Measurements from ENCODE around the gene PITPNC1. TPM values are rescaled to one million over a fixed set of nuclear protein-coding genes. Genes with fewer than 3 reads are reported as not detected.

Gene PITPNC1
- total RNA-seq, 1 donor from 2014 or later: 8.1 TPM

- intact Hi-C loops (cut with DNase I): no loop called here
- H3K4me3 ChIP-seq: no peak overlapping the region
- no peaks in the 10 kb centered on the region for H3K27me3 ChIP-seq
- no peaks in the 10 kb centered on the region for H3K36me3 ChIP-seq
- no peaks in the 10 kb centered on the region for H3K9me3 ChIP-seq
- no peak overlapping the region for H3K27ac ChIP-seq
- DNase-seq (ENCODE audit: extremely low spot score in 2 of 2): no peak
- H3K4me1 ChIP-seq: no peaks in the 10 kb centered on the region
- TF ChIP-seq POLR2AphosphoS5 (IDR thresholded peaks at IDR 0.05; ENCODE audit: insufficient read depth in 1 of 2, low read depth in 1 of 2): no peak
- TF ChIP-seq POLR2A (IDR thresholded peaks at IDR 0.05): no peak
- no peak for TF ChIP-seq CTCF (IDR thresholded peaks at IDR 0.05)
Observed at GRCh38 chr17:67585077-67585602, 208.1 kb downstream of the PITPNC1 start.

GRCh38 chr17:67588326-67588725 is 211.2 kb downstream of the PITPNC1 start:
- no peaks in the 10 kb centered on the region for H3K9me3 ChIP-seq

GRCh38 chr17:67594115-67594880 is 217.2 kb downstream of the PITPNC1 start:
- no peaks in the 10 kb centered on the region for H3K36me3 ChIP-seq
- TF ChIP-seq CTCF (IDR thresholded peaks at IDR 0.05): no peak
- no peak for TF ChIP-seq POLR2A (IDR thresholded peaks at IDR 0.05)
- TF ChIP-seq POLR2AphosphoS5 (IDR thresholded peaks at IDR 0.05; ENCODE audit: insufficient read depth in 1 of 2, low read depth in 1 of 2): no peak
- no peak for DNase-seq (ENCODE audit: extremely low spot score in 2 of 2)
- no peaks in the 10 kb centered on the region for H3K27me3 ChIP-seq
- no peak overlapping the region for H3K27ac ChIP-seq
- no peak overlapping the region for H3K4me3 ChIP-seq
- no peaks in the 10 kb centered on the region for H3K9me3 ChIP-seq
- no peaks in the 10 kb centered on the region for H3K4me1 ChIP-seq
- intact Hi-C loops (cut with DNase I): no loop called here

More at GRCh38 chr17:67588326-67588725, 211.2 kb downstream of the PITPNC1 start:
- Histone ChIP-seq H3K36me3 (no peaks in the 10 kb centered on the region), H3K27ac (no peak overlapping the region), H3K27me3 (no peaks in the 10 kb centered on the region), H3K4me1 (no peaks in the 10 kb centered on the region), H3K4me3 (no peak overlapping the region)
- TF ChIP-seq POLR2AphosphoS5 (IDR thresholded peaks at IDR 0.05; ENCODE audit: insufficient read depth in 1 of 2, low read depth in 1 of 2) (no peak), POLR2A (IDR thresholded peaks at IDR 0.05) (no peak), CTCF (IDR thresholded peaks at IDR 0.05) (no peak)
- no peak for DNase-seq (ENCODE audit: extremely low spot score in 2 of 2)
- intact Hi-C loops (cut with DNase I): no loop called here

- no peaks in the 10 kb centered on the region for H3K27me3 ChIP-seq
- no peaks in the 10 kb centered on the region for H3K36me3 ChIP-seq
- H3K4me3 ChIP-seq: no peak overlapping the region
- DNase-seq (ENCODE audit: extremely low spot score in 2 of 2): no peak
- TF ChIP-seq POLR2A (IDR thresholded peaks at IDR 0.05): no peak
- no peak for TF ChIP-seq CTCF (IDR thresholded peaks at IDR 0.05)
- no peak for TF ChIP-seq POLR2AphosphoS5 (IDR thresholded peaks at IDR 0.05; ENCODE audit: insufficient read depth in 1 of 2, low read depth in 1 of 2)
- peaks cover 9% of the 10 kb centered on the region for H3K4me1 ChIP-seq
- H3K9me3 ChIP-seq: no peaks in the 10 kb centered on the region
- no peak overlapping the region for H3K27ac ChIP-seq
- intact Hi-C loops (cut with DNase I): no loop called here
Observed at GRCh38 chr17:67600408-67600807, 223.3 kb downstream of the PITPNC1 start.

- TF ChIP-seq CTCF (IDR thresholded peaks at IDR 0.05): no peak
- no peak for TF ChIP-seq POLR2A (IDR thresholded peaks at IDR 0.05)
- no peak for TF ChIP-seq POLR2AphosphoS5 (IDR thresholded peaks at IDR 0.05; ENCODE audit: insufficient read depth in 1 of 2, low read depth in 1 of 2)
- Histone ChIP-seq H3K4me3 (no peak overlapping the region), H3K27ac (no peak overlapping the region), H3K4me1 (peaks cover 20% of the 10 kb centered on the region), H3K9me3 (no peaks in the 10 kb centered on the region), H3K36me3 (no peaks in the 10 kb centered on the region), H3K27me3 (no peaks in the 10 kb centered on the region)
- intact Hi-C loops (cut with DNase I): no loop called here
- DNase-seq (ENCODE audit: extremely low spot score in 2 of 2): peak in 1 of 2 donors; percentile 22
Observed at GRCh38 chr17:67601897-67602296, 224.8 kb downstream of the PITPNC1 start.
